H1 (cell line): ENCODE measurements around the gene APBB1. TPM values are rescaled to one million over a fixed set of nuclear protein-coding genes. Genes with fewer than 3 reads are reported as not detected.

Experiments
- PHF8 ChIP-seq: fragments of 200-600 bp; sonication (generic); conservative IDR thresholded peaks from 2 replicates; pipeline ENCODE4 v1.7.1; 2012; ENCODE audit warnings: low read depth, mild to moderate bottlenecking, inconsistent platforms, low read length, moderate library complexity
- polyA plus RNA-seq, 7 experiments: library from polyadenylated mRNA; depleted of rRNA in 3 of 7; stranded (reverse) in 5 of 7; unstranded in 2 of 7; fragments of >200 nt in 5 of 7; fragments of 200-250 nt in 2 of 7; gene quantifications; 1 replicate in 5 of 7; 2 replicates in 1 of 7; 4 replicates in 1 of 7; pipeline versions ENCODE4 v1.2.1 to v1.2.3, GENCODE V29; 2011 to 2013; ENCODE audit warnings: missing spikeins in 2 of 7, mixed read lengths in 2 of 7
- total RNA-seq: library from RNA; stranded (reverse); fragmentation: NEBNext Ultra II Directional; extraction: Animal tissue kit (Norgen Biotek cat#: 25700); gene quantifications from 2 replicates; pipeline ENCODE4 v1.2.1, GENCODE V29; 2021
- TF ChIP-seq, protein P1 (sequence below): IDR thresholded peaks from 2 replicates; pipeline ENCODE4 v1.6.1; 2011; ENCODE audit warnings: low read depth, mild to moderate bottlenecking, low read length; ENCODE audit not compliant: insufficient read depth

Gene APBB1
- total and polyA plus RNA-seq, 2 of the 8 experiments (the other 6 are each of a cell fraction or from before 2014, with no cell fraction given): 23.9 to 33.1 TPM

DNA sequence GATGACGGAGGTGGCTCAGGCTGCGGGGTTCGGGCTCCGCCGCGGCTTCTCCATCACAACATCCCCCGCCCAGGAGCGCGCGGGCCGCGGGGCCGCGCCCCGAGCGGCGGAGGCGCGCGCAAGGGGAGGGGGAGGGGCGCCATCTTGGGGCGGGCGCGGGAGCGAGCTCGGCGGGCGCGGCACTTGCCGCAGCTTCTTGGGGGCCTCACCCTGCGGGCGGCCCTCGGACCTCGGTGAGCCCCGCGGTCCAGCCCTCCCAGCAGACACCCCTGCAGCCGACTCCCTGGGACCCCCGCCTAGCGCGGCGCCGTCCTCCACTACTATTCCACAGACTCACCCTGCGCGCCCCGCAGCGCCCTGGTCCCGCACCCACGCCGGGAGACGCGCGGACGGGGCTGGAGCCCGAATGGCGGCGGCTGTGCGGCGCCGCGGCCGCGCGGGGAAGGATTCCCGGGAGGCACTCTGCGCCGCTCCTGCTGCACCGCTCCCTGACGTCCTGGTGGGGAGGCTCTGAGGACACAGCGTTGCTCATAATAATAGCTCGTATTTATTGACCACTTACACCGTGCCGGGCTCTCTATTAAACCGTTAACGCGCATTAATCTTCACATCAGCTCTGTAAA, at the start of gene APBB1 (continued):
- TF ChIP-seq, protein P1, sequence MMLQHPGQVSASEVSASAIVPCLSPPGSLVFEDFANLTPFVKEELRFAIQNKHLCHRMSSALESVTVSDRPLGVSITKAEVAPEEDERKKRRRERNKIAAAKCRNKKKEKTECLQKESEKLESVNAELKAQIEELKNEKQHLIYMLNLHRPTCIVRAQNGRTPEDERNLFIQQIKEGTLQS: no peak
- TF ChIP-seq PHF8: peak; percentile 54; the same call in 1 of the 2 replicates
